ENCODE measurements around the gene R3HDM2.

R3HDM2 gene

GRCh38 chr12:57262126-57262822, 168.6 kb downstream of the R3HDM2 start:
- Histone ChIP-seq H3K36me3 (ENCODE audit: control insufficient read depth, insufficient read depth, low read length) (peaks cover 33% of the 10 kb centered on the region), H3K9me3 (ENCODE audit: control insufficient read depth, low read length) (no peaks in the 10 kb centered on the region), H3K4me3 (ENCODE audit: extremely low read depth, insufficient read depth, low read length, poor library complexity, severe bottlenecking) (no peak overlapping the region), H3K4me1 (ENCODE audit: control insufficient read depth, insufficient read depth, low read length, poor library complexity, severe bottlenecking) (peaks cover 3% of the 10 kb centered on the region), H3K27ac (ENCODE audit: low read depth, low read length, severe bottlenecking) (no peak overlapping the region)
- WGBS, 2 experiments (ENCODE audit: insufficient coverage in 2 of 2): 100% methylated on average over 1 of the region's 3 CpGs; no CpG with 5 or more reads in 1 of the 2 experiments

GRCh38 chr12:57261428-57261865, 169.4 kb downstream of the R3HDM2 start:
- H3K9me3 ChIP-seq (ENCODE audit: control insufficient read depth, low read length): no peaks in the 10 kb centered on the region
- H3K4me1 ChIP-seq (ENCODE audit: control insufficient read depth, insufficient read depth, low read length, poor library complexity, severe bottlenecking): peaks cover 3% of the 10 kb centered on the region
- no CpG with 5 or more reads among the region's 2 CpGs for WGBS, 2 experiments (ENCODE audit: insufficient coverage in 2 of 2)
- no peak overlapping the region for H3K27ac ChIP-seq (ENCODE audit: low read depth, low read length, severe bottlenecking)
- H3K4me3 ChIP-seq (ENCODE audit: extremely low read depth, insufficient read depth, low read length, poor library complexity, severe bottlenecking): no peak overlapping the region
- H3K36me3 ChIP-seq (ENCODE audit: control insufficient read depth, insufficient read depth, low read length): peaks cover 33% of the 10 kb centered on the region

- H3K36me3 ChIP-seq (ENCODE audit: control insufficient read depth, insufficient read depth, low read length): peaks cover 38% of the 10 kb centered on the region
- 67 to 85% methylated on average over 3 of the region's 4 CpGs for WGBS, 2 experiments (ENCODE audit: insufficient coverage in 2 of 2)
Measured at GRCh38 chr12:57260366-57260765, 170.5 kb downstream of the R3HDM2 start.

GRCh38 chr12:57258977-57259970, 171.6 kb downstream of the R3HDM2 start:
- Histone ChIP-seq H3K4me3 (ENCODE audit: extremely low read depth, insufficient read depth, low read length, poor library complexity, severe bottlenecking) (no peak overlapping the region), H3K9me3 (ENCODE audit: control insufficient read depth, low read length) (no peaks in the 10 kb centered on the region), H3K27ac (ENCODE audit: low read depth, low read length, severe bottlenecking) (no peak overlapping the region), H3K36me3 (ENCODE audit: control insufficient read depth, insufficient read depth, low read length) (peaks cover 34% of the 10 kb centered on the region), H3K4me1 (ENCODE audit: control insufficient read depth, insufficient read depth, low read length, poor library complexity, severe bottlenecking) (peaks cover 9% of the 10 kb centered on the region)
- 82 to 90% methylated on average over 5 of the region's 6 CpGs for WGBS, 2 experiments (ENCODE audit: insufficient coverage in 2 of 2)

More at GRCh38 chr12:57260366-57260765, 170.5 kb downstream of the R3HDM2 start:
- H3K4me1 ChIP-seq (ENCODE audit: control insufficient read depth, insufficient read depth, low read length, poor library complexity, severe bottlenecking): peaks cover 7% of the 10 kb centered on the region
- no peak overlapping the region for H3K27ac ChIP-seq (ENCODE audit: low read depth, low read length, severe bottlenecking)
- H3K4me3 ChIP-seq (ENCODE audit: extremely low read depth, insufficient read depth, low read length, poor library complexity, severe bottlenecking): no peak overlapping the region
- H3K9me3 ChIP-seq (ENCODE audit: control insufficient read depth, low read length): no peaks in the 10 kb centered on the region

GRCh38 chr12:57255916-57256315, 174.9 kb downstream of the R3HDM2 start:
- WGBS, 2 experiments (ENCODE audit: insufficient coverage in 2 of 2): 96 to 100% methylated on average over 4 of the region's 6 CpGs
- H3K36me3 ChIP-seq (ENCODE audit: control insufficient read depth, insufficient read depth, low read length): peaks cover 33% of the 10 kb centered on the region
- H3K4me1 ChIP-seq (ENCODE audit: control insufficient read depth, insufficient read depth, low read length, poor library complexity, severe bottlenecking): peaks cover 7% of the 10 kb centered on the region
- no peaks in the 10 kb centered on the region for H3K9me3 ChIP-seq (ENCODE audit: control insufficient read depth, low read length)
- H3K27ac ChIP-seq (ENCODE audit: low read depth, low read length, severe bottlenecking): no peak overlapping the region
- no peak overlapping the region for H3K4me3 ChIP-seq (ENCODE audit: extremely low read depth, insufficient read depth, low read length, poor library complexity, severe bottlenecking)

GRCh38 chr12:57254506-57255280, 176.2 kb downstream of the R3HDM2 start:
- WGBS, 2 experiments (ENCODE audit: insufficient coverage in 2 of 2): 88 to 92% methylated on average over 11 of the region's 14 CpGs
- no peak overlapping the region for H3K27ac ChIP-seq (ENCODE audit: low read depth, low read length, severe bottlenecking)
- no peak overlapping the region for H3K4me3 ChIP-seq (ENCODE audit: extremely low read depth, insufficient read depth, low read length, poor library complexity, severe bottlenecking)
- peaks cover 33% of the 10 kb centered on the region for H3K36me3 ChIP-seq (ENCODE audit: control insufficient read depth, insufficient read depth, low read length)
- no peaks in the 10 kb centered on the region for H3K9me3 ChIP-seq (ENCODE audit: control insufficient read depth, low read length)
- H3K4me1 ChIP-seq (ENCODE audit: control insufficient read depth, insufficient read depth, low read length, poor library complexity, severe bottlenecking): peaks cover 9% of the 10 kb centered on the region

GRCh38 chr12:57250956-57251355, 179.9 kb downstream of the R3HDM2 start, which contains the start of gene STAC3:
Gene STAC3, minus strand, starts transcription at chr12:57251187. Its CDS starts 1,551 bp downstream, at chr12:57249636.
- Histone ChIP-seq H3K27ac (ENCODE audit: low read depth, low read length, severe bottlenecking) (no peak within 1 kb of the TSS), H3K4me3 (ENCODE audit: extremely low read depth, insufficient read depth, low read length, poor library complexity, severe bottlenecking) (no peak within 1 kb of the TSS), H3K4me1 (ENCODE audit: control insufficient read depth, insufficient read depth, low read length, poor library complexity, severe bottlenecking) (peaks cover 9% of the 10 kb centered on the region), H3K9me3 (ENCODE audit: control insufficient read depth, low read length) (no peaks in the 10 kb centered on the region), H3K36me3 (ENCODE audit: control insufficient read depth, insufficient read depth, low read length) (peaks cover 7% of the 10 kb centered on the region)
- WGBS, 2 experiments (ENCODE audit: insufficient coverage in 2 of 2): 30 to 72% methylated on average over 3 to 4 of the region's 7 CpGs

- Histone ChIP-seq H3K9me3 (ENCODE audit: control insufficient read depth, low read length) (no peaks in the 10 kb centered on the region), H3K4me3 (ENCODE audit: extremely low read depth, insufficient read depth, low read length, poor library complexity, severe bottlenecking) (no peak overlapping the region)
- WGBS, 2 experiments (ENCODE audit: insufficient coverage in 2 of 2): 100% methylated on average over 1 of the region's 3 CpGs
Measured at GRCh38 chr12:57250541-57250940, 180.3 kb downstream of the R3HDM2 start.

GRCh38 chr12:57248934-57249742, 181.7 kb downstream of the R3HDM2 start:
- Histone ChIP-seq H3K4me3 (ENCODE audit: extremely low read depth, insufficient read depth, low read length, poor library complexity, severe bottlenecking) (no peak overlapping the region), H3K4me1 (ENCODE audit: control insufficient read depth, insufficient read depth, low read length, poor library complexity, severe bottlenecking) (peaks cover 3% of the 10 kb centered on the region), H3K36me3 (ENCODE audit: control insufficient read depth, insufficient read depth, low read length) (peaks cover 3% of the 10 kb centered on the region), H3K27ac (ENCODE audit: low read depth, low read length, severe bottlenecking) (no peak overlapping the region), H3K9me3 (ENCODE audit: control insufficient read depth, low read length) (no peaks in the 10 kb centered on the region)
- 83 to 100% methylated on average over 1 to 3 of the region's 7 CpGs for WGBS, 2 experiments (ENCODE audit: insufficient coverage in 2 of 2)

More at GRCh38 chr12:57250541-57250940, 180.3 kb downstream of the R3HDM2 start:
- peaks cover 6% of the 10 kb centered on the region for H3K4me1 ChIP-seq (ENCODE audit: control insufficient read depth, insufficient read depth, low read length, poor library complexity, severe bottlenecking)
- H3K27ac ChIP-seq (ENCODE audit: low read depth, low read length, severe bottlenecking): no peak overlapping the region
- H3K36me3 ChIP-seq (ENCODE audit: control insufficient read depth, insufficient read depth, low read length): peaks cover 3% of the 10 kb centered on the region
